GM23338 (cell line): ENCODE results near the gene GPC5.

ENCODE experiments used
- CREB1 ChIP-seq: fragments of 250-450 bp; sonication (Bioruptor Pico); IDR thresholded peaks from 2 replicates; pipeline ENCODE4 v1.5.0; 2020; ENCODE audit warnings: low read depth, mild to moderate bottlenecking, moderate library complexity
- POLR2AphosphoS5 ChIP-seq: IDR thresholded peaks from 2 replicates; pipeline ENCODE4 v1.6.1; 2016; ENCODE audit warnings: antibody characterized with exemption, low read depth
- TF ChIP-seq, protein P1 (sequence below), 2 experiments: fragments of 200-600 bp in 1 of 2; sonication (generic) in 1 of 2; conservative IDR thresholded peaks; 2 replicates each; pipeline versions ENCODE4 v1.5.1 to v1.6.1; 2016 to 2017; ENCODE audit warnings: antibody characterized with exemption in 2 of 2, low read depth in 2 of 2, mild to moderate bottlenecking in 2 of 2, moderate library complexity in 1 of 2

DNA sequence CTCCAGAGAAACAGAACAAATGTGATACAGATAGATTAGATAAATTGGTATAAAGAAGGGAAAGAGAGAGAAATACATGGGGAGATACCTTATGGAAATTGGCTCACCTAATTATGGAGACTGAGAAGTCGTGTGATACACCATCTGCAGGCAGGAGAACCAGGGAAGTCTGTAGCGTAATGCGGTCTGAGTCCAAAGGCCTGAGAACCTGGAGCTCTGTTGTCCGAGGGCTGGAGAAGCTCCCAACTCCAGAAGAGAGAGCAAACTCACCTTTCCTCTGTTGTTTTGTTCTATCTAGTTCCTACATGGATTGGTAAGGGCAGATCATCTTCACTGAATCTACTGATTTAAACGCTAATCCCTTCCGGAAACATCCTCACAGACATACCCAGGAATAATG, 1179.9 kb downstream of the GPC5 start:
- TF ChIP-seq, protein P1, sequence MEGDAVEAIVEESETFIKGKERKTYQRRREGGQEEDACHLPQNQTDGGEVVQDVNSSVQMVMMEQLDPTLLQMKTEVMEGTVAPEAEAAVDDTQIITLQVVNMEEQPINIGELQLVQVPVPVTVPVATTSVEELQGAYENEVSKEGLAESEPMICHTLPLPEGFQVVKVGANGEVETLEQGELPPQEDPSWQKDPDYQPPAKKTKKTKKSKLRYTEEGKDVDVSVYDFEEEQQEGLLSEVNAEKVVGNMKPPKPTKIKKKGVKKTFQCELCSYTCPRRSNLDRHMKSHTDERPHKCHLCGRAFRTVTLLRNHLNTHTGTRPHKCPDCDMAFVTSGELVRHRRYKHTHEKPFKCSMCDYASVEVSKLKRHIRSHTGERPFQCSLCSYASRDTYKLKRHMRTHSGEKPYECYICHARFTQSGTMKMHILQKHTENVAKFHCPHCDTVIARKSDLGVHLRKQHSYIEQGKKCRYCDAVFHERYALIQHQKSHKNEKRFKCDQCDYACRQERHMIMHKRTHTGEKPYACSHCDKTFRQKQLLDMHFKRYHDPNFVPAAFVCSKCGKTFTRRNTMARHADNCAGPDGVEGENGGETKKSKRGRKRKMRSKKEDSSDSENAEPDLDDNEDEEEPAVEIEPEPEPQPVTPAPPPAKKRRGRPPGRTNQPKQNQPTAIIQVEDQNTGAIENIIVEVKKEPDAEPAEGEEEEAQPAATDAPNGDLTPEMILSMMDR (conservative IDR thresholded peaks at IDR 0.05; ENCODE audit: low read depth in 2 of 2) = no peak
- no peak for TF ChIP-seq CREB1 (CRISPR knock-in tag)
- TF ChIP-seq POLR2AphosphoS5 = no peak
